ENCODE results near the gene TUBGCP3.

GRCh38 chr13:112556600-112556999, 31.4 kb downstream of the TUBGCP3 start:
- TF ChIP-seq CTCF (IDR thresholded peaks at IDR 0.05 in 2 of 3, conservative IDR thresholded peaks at IDR 0.05 in 1 of 3; ENCODE audit: borderline replicate concordance in 1 of 3, insufficient read depth in 1 of 3, low read depth in 2 of 3, low read length in 2 of 3) (no peak), EZH2 (IDR thresholded peaks at IDR 0.05) (no peak), POLR2A (IDR thresholded peaks at IDR 0.05; ENCODE audit: borderline replicate concordance, extremely low read depth, insufficient read depth, insufficient read length) (no peak), SIN3A (IDR thresholded peaks at IDR 0.05; ENCODE audit: low read depth) (no peak)

Measured in HCT116 (cell line).